HG03066 (cell line): ENCODE results near the gene PARD3B.

ENCODE experiments used
- ATAC-seq: cut with Tn5 transposase; IDR thresholded peaks from one replicate; pipeline ENCODE4 v1.9.1; 2021; ENCODE audit warnings: low read depth; ENCODE audit not compliant: unreplicated experiment

The PARD3B gene

DNA sequence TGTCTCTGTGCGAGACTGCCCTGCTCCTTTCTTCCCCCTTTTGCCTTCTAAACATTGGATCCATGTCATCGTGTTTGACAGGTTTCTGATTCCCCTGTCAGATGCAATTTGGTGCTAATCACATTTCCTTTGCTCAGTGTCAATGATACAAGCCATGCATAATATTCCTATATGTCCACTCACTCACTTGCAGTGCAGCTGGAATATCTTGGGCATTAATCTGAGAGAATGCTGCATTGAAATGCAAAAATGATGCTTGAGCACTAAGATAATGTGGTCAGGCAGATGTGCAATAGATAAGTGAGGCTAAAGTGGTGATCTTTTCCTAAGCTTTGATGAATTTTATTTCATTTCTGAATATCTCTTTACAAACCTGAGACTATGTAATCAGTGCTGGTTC, 375.5 kb downstream of the PARD3B start:
- ATAC-seq, result no peak

DNA sequence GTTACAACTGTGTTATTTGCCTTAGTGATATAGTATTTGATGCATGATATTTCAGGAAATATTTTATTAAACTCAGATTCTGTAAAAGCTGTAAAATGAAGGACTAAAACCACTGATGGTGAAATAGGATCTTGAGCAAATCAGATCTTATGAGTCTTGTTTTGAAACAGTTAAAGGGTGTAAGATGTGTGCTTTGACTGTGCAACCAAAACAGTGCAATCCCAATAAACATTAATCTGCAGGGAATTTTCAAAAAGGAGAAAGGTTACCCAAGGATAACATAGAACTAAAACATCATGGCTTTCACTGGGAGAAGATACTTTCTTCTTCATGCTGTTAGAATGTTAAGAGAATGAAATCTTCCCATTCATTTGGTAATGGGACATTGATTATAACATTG, 378.7 kb downstream of the PARD3B start:
- no peak for ATAC-seq

DNA sequence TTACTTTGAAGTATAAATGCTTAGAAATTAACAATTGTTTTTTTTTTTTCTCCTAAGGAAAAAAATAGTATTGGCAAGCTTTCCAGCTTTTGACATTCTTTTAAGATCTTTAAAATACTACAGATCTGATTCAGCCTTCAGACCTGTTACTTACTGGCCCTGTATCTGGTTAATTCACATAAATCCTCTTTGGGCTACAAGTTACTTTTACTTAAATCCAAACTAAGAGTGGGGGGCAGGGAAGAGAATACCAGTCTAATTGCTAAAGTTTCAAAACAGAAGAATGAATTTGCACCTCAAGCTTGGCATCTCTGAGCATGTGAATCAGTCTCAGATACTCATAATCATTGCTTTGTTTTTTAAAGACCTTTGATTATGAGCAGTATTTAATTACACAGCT, 386.3 kb downstream of the PARD3B start:
- no peak for ATAC-seq

DNA sequence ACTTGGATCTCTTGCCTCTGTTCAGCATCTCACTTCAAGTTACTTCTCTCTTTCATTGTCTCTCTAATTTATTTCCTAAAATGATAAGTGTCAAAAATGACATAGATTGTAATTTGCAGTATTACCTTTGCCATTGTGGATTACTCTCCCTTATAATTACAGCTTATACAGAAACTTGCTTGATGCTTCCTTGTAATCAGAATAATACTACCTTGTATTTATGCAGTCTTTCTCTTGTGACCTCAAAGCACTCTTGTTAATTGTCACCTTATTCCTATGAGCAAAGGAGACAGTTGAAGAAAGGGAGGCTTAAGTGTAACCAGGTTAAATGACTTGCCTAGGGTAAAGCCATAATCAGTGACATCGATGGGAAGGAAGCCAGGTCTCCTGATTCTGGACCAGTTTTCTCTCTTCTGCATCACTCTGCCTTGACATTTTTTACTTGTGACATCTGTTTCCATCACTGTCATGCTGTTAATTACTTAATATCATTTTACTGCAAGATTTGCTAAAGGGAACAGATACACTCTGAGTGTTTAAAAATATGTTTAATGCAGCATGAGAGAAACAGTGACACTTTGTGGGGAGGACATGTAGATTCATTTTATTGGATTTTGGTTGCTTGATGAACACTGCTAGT, 388.6 kb downstream of the PARD3B start:
- no peak for ATAC-seq

DNA sequence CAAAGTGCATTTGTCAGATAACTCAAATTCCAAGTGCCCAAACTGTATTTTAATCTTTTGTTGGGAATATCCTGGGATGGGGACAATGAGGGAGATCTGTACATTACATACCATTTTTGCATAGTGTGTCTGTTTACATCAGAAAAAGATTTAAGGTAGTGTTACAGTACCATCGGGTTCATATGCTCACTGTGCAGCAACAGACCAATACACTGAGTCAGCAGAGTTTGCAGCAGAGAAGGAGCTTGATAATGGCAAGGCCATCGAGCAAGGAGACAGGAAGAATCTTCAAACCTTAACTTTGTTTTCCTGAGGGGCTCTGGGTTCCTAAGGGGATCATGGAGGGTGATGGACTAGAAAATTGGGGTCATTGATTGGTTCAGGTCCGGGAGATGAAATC, 399.7 kb downstream of the PARD3B start:
- ATAC-seq, result no peak

DNA sequence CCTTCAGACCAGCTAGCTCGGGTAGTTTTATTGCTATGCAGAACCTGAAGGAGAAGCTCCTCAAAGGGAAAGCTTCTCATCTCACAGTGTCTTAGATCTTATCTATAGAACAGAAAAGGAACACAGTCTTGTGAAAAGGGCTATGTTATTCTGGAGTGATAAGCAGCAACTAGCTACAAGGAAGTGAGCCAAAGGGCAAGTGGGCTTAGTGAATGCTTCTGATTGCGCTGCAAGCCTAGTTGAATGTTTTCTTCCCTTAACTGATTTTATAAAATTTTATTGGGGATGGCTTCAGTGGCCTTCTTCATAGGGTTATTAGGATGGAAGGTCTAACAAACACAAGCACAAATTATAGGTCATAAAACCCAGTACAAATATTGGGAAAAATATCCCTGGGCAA, 400.1 kb downstream of the PARD3B start:
- no peak for ATAC-seq

DNA sequence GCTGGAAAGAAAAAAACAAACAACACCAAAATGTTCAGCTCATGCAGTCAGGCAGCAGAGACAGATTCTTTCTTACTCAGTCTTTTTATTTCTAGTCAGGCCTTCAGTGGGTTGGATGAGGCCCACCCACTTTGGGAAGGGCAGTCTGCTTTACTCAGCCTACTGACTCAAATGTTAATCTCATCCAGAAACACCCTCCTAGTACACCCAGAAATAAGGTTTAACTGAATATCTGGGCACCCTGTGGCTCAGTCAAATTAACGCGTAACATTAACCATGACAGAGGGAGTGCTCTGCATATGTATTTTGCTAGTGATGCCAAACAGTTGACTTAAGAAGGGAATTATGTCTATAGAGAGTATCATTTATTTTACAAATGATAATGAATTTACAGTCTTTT, 401.6 kb downstream of the PARD3B start:
- ATAC-seq, result no peak

DNA sequence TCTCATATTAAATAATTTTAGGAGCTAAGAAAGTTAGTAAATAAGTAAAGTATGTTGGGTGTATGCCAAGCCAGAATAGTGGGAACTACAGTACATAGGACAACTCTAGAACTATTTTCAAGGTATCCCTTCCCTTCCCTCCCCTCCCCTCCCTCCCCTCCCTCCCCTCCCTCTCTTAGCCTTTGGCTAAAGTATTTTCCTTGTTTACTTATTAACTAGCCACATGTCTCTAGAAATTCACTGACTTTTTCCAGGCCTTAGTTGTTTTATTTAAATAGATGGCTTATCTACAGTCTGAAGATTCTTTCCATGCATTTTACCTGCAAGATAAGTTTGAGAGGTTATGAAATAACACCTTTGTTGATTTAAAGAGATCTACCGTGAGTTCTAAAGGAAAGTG, 402.1 kb downstream of the PARD3B start:
- ATAC-seq, result no peak

DNA sequence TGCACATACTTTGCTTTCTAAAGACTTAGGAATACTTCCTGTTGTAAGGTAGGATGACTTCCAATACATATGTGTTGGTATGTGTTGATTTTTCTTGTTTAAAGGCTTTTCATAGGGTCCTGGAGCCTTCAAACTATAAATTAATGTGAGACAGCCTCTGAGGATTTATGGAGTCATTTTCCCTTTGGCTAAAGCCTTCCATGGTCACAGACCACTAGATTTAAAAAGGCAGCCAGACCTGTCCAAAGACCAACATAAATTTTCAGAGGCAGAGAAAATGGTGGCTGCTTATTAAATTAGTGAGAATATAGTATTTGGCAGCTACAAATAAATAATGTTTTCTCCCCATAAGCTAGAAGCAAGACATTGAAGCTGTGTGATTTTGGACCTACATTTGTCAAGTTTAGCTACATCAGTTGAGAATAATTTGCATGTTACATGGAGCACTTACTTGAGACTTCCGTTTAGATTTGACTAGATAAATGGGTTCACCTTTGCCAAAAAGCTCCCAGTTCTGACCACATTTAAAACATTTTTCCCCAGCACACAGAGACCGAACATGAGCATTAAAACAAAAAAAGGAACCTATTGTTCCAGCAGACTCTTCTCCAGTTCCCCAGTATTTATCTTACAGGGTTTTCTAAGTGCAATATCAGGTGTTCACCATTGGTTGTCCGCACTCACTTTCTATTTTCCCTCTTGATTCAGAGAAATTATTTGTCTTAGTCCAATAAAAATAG, 402.9 kb downstream of the PARD3B start:
- ATAC-seq, result no peak

DNA sequence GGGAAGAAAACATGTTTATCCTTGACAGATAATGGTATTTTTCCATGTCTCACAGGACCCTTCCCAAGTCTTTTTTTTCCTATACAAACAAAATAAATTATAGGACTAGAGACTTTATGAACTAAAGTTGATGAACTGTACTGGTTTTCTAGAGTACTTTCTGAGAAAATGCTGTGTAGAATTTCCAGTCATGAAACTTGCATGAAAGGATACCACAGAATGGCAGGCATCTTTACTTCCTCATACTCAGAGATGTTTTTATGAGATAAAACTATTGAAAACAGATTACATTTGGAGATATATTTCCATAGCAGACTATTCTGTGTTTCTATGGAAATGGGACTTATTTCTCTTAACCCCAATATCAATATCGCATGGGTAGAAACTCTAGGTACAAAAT, 403.5 kb downstream of the PARD3B start:
- ATAC-seq, result no peak

DNA sequence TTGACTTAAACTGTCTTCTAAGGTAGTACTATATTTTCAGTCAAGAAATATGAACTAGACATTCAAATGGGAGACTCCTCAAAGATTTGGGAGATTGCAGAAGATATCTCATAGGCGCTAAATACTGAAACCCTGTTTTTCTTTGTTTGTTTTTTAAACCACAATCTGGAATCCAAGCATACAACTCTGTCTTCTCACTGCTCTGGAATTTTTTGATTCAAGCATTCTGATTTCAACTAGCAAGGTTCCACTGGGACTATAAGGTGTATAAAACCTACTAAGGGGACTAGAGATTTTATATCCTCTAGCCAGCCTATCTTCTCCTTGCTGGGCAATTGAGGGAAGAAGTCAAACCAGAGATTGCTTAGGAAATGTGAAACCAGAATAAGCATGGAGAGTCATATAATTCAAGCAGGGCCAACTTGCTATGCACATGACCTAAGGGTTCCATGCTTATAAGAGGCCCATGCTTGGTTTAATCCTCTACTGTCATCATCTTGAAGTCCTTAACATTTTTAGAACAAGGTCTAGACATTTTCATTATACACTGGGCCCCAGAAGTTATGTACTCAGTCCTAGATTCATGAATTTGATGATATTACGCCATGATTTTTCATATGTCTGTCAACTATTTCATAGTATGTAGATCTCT, 405.5 kb downstream of the PARD3B start:
- no peak for ATAC-seq

DNA sequence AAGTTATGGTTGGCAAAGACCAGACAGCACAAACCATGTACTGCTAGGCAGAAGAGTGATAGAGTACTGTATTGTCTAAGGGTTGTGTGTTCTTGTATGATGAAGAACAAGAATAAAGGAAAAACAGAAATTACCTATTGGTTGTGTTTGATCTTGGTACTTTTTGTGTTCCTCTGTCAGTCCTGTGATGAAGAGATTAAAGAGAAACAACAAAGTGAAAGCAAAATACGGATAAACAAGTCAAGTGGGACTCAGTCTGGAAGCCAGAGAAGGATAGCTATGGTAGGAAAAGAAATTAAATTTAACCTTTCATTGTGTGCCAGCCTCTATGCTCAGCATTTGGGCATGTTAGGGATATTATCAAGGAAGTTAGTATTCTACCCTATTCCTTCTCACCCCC, 413.1 kb downstream of the PARD3B start:
- ATAC-seq, result no peak

DNA sequence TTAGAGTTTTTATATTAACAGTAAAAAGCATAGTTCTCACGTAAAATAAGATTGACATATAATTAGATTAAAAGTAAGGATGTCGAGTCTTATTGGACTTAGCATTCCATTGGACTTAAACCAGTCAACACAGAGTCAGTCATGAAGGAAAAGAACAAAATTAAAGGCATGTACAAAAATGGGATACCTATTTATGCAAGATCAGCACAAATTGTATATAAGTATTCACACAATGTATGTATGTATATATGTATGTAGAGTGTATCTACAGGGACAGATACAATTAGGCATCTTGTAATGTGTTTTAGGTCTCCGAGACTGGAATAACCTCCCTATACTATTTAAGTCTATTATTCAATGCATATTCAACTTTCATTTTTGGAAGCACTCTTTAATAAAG, 419.1 kb downstream of the PARD3B start:
- ATAC-seq, result no peak

DNA sequence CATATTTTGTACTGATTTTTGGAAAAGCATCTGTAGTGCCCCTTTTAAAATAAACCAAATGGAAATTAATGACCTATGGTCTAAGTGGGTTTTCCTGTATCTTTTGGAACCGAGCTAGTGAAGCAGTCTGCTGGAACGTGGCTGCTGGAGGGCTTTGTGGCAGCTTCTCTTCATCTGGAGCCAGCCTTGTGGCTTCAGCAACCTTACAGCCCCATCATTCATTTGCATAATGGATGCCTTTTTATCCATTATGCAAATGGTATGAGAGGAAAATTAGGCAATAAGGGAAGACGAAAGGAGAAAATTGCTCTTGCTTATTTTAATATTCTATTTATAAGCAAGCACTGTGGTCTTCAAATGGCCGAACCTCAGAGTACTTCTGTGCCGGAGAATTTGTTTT, 421.0 kb downstream of the PARD3B start:
- no peak for ATAC-seq

DNA sequence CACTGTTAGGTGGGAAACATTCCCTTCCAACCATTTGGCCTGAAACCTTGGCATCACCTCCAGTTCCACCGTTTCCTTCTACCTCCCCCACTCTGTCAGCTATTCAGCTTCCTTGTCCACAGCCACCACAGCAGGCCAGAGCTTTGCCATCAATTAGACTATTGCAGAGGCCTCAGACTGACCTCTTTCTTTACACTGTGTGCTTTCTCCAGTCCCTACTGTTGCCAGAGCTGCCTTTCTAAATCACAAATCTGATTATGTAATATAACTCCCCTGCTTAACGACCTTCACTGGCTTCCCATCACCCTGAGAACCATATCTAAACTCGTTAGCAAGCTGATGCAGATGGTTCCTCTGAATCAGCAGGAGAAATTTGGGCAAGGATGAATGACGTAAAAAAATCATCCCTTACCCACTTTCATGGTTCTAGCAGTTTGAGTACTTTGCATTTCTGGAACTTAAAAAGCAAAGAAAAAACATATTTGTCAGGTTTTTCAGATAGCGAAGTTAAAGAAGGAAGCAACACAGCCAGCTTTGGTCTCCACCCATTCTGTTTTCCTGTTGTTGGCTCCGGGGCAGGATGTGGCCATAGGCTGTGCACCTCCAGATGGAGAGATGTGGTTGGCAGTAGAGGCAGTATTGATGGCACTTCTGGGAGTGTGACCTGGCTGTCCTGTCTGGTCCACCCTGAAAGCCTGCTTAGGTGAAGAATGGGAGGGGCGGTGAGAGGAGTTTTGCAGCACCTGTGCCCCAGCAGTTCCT, 422.1 kb downstream of the PARD3B start:
- ATAC-seq, result no peak

DNA sequence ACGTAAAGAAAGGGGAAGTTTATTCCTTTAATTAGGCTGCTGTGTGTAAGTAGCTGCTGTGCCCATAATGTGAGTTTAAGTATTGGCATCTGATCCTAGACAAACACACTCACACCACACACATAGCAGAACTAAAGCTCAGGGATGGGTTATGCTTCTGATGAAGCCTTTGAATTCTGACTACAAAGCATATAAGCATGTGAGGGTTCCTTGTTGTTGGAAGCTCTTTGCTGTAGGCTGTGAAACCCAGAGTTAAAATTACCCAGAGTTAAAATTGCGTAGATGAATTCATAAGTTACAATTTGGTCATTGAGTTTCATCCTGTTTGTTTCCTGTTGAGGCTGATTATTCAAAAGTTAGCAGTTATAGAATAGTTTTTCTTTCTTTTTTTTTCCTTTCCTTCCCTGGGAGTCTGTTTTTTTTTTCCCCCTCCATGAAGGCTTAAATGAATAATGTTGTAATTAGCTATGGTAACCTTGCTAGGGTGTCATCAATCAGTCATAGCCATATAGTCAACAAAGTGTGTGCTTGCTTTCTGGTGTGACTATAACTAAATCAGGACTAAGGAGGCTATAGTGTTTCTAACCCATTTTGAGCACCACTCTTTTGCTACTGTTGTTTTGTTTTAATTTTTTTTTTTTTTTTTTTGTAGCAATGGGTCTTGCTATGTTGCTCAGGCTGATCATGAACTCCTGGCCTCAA, 426.1 kb downstream of the PARD3B start:
- no peak for ATAC-seq

DNA sequence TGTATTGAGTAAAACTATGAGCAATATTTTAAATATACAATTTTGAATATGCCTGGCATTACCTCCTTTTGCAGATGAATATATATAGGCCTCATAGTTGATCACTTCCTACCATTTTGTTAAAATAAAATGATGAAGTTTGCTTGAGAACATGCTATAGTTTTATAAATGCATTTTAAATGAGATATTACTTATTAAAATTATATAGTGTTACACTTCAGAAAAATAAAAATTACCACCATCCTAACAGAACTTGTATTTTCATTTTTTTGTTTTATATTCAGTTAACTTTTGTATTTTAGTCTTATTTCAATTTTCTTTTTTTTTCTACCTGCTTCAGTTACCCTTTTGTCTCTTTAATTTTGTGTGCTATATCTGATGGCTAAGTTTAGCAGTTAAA, 426.9 kb downstream of the PARD3B start:
- ATAC-seq, result no peak

DNA sequence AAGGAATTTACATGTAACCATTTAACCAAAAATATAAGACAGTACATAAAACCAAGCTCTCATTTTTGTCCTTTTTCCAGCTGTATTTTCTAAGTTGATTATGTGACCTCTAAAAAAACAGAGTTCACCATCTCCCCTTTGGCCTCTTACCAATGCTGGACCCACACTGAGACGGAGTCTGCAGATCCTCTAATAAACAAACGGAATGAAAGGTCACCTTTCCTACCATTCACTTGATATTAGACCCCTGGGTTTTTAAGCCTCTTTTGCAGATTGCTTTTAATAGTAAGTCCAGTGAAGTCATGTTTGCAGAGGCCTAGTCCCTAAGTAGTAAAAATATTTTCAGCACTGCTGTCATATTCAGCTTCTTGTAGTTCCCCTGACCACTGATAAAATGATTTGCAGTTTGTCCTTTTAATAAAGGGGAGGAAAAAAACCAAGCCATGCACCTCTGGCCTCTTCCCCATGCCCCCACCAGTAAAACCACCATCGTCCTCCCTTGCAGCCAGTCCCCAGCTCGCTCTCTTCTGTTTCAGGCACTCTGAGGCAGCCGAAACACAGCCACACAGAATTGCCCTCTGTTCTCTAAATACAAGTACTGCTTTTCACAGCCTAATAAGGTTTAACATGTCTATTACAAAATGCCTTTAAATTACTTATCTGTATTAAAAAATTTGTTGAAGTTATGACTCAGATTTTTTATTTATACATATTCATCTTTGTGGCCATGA, 427.5 kb downstream of the PARD3B start:
- no peak for ATAC-seq

DNA sequence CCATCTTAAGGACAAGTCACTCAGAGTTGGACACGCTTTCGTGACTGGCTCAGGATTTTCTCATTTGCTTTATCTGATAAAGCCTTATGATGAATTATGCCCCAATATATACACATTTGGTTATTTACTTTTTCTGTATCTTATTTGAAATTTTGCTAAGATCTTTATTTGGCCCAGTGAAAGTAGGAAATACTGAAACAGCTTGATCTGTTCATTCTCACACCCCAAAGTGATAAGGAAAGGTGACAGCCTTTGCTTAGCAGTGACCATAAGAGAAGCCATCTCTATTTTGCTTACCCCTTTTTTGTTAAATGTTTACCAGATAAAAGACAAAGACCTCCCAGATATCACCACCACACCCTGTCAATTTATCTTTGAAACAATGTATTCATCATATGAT, 428.3 kb downstream of the PARD3B start:
- ATAC-seq, result no peak

DNA sequence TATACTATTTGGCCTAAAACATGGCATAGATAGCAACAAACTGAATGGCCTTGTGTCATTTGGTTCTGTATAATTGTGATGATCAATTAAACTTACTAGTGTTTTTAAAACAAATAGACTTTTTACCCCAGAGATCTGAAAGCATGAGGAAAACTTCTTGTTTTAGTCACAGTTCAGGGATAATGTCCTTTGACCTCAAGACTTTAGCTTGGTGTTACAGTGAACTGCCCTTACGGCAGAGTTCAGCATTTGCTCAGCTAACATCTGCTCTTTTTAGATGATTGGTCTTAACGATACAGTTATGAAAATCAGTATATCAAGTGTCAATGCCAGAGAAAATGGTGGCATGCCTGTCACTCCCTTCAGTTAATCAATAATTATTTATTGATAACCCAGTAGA, 429.2 kb downstream of the PARD3B start:
- no peak for ATAC-seq
